MCF 10A (cell line): Measurements from ENCODE around the gene EYA3. TPM values are rescaled to one million over a fixed set of nuclear protein-coding genes. Genes with fewer than 3 reads are reported as not detected.
A peak's percentile ranks its signal among the peaks of the same experiment; 100 is the strongest.

Experiments
- BruUV-seq: library from RNA; stranded (reverse); fragments of 400-500 nt; replicated peaks from 2 replicates; lab custom pipeline; 2021; lab: Mats Ljungman, UMichigan
- CTCF ChIA-PET: fragments of 300-600 bp; sonication (Branson Sonifier 250); formaldehyde crosslinking; extraction: SDS; loops from one replicate; lab custom pipeline; 2021; ENCODE audit warnings: antibody characterized with exemption, inconsistent platforms; lab: Yijun Ruan, JAX
- POLR2A ChIA-PET: fragments of 300-600, 350-650 bp; sonication (Branson Sonifier 250); formaldehyde crosslinking; extraction: SDS; loops from one replicate; lab custom pipeline; 2020; ENCODE audit warnings: antibody characterized with exemption, inconsistent platforms; lab: Yijun Ruan, JAX
- DNase-seq: peaks from one replicate; pipeline ENCODE4 v3.0.0-alpha.2; 2018; ENCODE audit not compliant: unreplicated experiment
- H3K27ac Mint-ChIP-seq: one replicate; pipeline ENCODE4 v1.8.0; 2022; ENCODE audit warnings: mild to moderate bottlenecking, low read depth, mixed read lengths; ENCODE audit not compliant: unreplicated experiment
- H3K27me3 Mint-ChIP-seq: one replicate; pipeline ENCODE4 v1.8.0; 2022; ENCODE audit warnings: mixed read lengths; ENCODE audit not compliant: insufficient read depth, unreplicated experiment
- H3K36me3 Mint-ChIP-seq: one replicate; pipeline ENCODE4 v1.8.0; 2022; ENCODE audit warnings: mild to moderate bottlenecking, moderate library complexity, mixed read lengths; ENCODE audit not compliant: insufficient read depth, unreplicated experiment
- H3K4me1 Mint-ChIP-seq: one replicate; pipeline ENCODE4 v1.8.0; 2022; ENCODE audit warnings: mixed read lengths; ENCODE audit not compliant: insufficient read depth, unreplicated experiment
- H3K4me3 Mint-ChIP-seq: one replicate; pipeline ENCODE4 v1.8.0; 2022; ENCODE audit warnings: mild to moderate bottlenecking, moderate library complexity, mixed read lengths; ENCODE audit not compliant: unreplicated experiment
- H3K9me3 Mint-ChIP-seq: one replicate; pipeline ENCODE4 v1.8.0; 2022; ENCODE audit warnings: mixed read lengths; ENCODE audit not compliant: unreplicated experiment
- intact Hi-C: fragments of 100-400 bp; cut with micrococcal nuclease; formaldehyde crosslinking; loops from 2 replicates; pipeline ENCODE4 v1.14.1; 2022
- total RNA-seq: library from RNA; stranded (reverse); gene quantifications from 2 replicates; pipeline ENCODE4 v1.2.3, GENCODE V29; 2022
- TF ChIP-seq, protein P1 (sequence below): fragments of 200-600 bp; IDR thresholded peaks from one replicate; pipeline ENCODE4 v1.8.0; 2022; ENCODE audit warnings: antibody characterized with exemption, mild to moderate bottlenecking; ENCODE audit not compliant: unreplicated experiment

Gene EYA3
- total RNA-seq, 1 experiment from 2014 or later = 14.4 TPM

DNA sequence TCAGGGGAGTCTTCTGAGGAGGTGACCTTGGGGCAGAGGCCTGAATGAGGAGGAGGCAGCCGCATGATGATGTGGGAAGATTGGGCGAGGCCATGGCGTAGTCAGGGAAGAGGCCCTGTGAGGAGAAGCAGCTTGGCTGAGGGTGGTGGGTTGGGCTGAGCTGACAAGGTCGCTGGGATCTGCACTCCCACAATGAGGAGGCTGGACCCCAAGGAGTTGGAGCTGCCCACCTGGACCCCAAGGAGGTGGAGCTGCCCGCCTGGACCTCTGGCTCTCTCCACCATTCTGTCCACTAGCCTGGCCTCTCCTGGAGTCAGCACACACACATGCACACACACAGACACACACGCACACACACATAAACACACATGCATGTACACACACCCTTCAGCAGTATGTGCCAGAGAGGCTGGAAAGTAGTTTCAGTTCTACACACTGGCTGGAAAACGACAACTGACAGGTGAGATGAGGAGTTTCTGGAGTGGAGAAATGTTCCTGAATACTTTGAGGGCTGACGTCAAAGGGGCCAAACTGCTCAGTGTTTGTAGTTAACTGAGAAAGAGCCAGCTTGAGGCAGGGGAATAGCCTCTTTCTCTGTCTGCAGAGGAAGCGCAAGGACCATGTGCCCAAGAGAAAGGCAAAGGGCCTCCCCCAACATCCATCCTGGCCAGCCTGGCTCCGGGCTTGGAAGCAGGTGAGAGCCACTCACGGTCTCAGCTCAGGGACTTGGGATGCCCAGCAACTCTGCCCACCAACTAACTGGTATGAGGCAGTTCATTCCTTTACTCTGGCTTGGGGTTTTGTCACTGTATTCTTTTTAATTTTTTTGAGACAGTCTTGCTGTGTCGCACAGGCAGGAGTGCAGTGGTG is 146.5 kb downstream of the EYA3 start:
- intact Hi-C loops = no loop called here
- TF ChIP-seq, protein P1, sequence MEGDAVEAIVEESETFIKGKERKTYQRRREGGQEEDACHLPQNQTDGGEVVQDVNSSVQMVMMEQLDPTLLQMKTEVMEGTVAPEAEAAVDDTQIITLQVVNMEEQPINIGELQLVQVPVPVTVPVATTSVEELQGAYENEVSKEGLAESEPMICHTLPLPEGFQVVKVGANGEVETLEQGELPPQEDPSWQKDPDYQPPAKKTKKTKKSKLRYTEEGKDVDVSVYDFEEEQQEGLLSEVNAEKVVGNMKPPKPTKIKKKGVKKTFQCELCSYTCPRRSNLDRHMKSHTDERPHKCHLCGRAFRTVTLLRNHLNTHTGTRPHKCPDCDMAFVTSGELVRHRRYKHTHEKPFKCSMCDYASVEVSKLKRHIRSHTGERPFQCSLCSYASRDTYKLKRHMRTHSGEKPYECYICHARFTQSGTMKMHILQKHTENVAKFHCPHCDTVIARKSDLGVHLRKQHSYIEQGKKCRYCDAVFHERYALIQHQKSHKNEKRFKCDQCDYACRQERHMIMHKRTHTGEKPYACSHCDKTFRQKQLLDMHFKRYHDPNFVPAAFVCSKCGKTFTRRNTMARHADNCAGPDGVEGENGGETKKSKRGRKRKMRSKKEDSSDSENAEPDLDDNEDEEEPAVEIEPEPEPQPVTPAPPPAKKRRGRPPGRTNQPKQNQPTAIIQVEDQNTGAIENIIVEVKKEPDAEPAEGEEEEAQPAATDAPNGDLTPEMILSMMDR = no peak
- Mint-ChIP-seq H3K4me3 (no peak overlapping the region), H3K4me1 (no peaks in the 10 kb centered on the region), H3K9me3 (no peaks in the 10 kb centered on the region), H3K27ac (no peak overlapping the region), H3K36me3 (no peaks in the 10 kb centered on the region), H3K27me3 (no peaks in the 10 kb centered on the region)
- BruUV-seq = no TSS peak
- no peak for DNase-seq
- POLR2A ChIA-PET = interaction anchor here (0.6 to 1.0 kb wide), 2 partner anchors 19 to 60 kb away, joined by 3 read pairs; no protein-coding TSS in a partner anchor
- CTCF ChIA-PET = interaction anchor here (0.9 kb wide), 1 partner anchor 13 kb away, joined by 5 read pairs; no protein-coding TSS in a partner anchor

DNA sequence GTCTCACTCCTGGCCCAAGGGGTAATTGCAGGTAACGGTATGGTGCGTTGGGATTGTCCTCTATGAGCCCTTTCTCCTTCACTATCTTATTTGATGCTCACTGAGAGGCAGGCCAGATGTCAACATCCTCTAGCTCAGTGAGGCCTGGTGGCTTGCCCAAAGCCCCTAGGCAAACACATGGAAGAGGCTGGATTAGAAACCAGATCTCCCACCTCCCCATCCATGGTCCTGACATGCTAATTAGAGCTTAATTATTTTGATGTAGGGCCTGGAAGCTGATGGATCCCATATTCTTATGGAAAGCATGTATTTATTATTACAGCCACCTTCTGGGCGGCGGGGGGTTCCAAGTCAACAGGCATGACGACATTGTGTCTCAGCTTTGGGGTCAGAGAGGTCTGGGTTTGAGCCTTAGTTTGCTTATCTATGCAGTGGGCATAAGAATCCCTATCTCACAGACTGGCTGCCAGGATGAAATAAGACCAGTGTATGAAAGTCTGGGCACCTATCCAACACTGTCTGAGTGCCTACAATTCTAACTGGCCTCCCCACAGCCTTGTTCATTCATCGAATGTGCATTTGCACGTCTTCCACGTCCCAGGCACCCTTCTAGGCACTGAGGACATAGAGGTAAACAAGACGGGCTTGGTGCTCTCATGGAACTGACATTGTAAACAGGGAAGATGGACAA is 147.4 kb downstream of the EYA3 start:
- no peak for DNase-seq
- H3K27ac Mint-ChIP-seq = no peak overlapping the region

DNA sequence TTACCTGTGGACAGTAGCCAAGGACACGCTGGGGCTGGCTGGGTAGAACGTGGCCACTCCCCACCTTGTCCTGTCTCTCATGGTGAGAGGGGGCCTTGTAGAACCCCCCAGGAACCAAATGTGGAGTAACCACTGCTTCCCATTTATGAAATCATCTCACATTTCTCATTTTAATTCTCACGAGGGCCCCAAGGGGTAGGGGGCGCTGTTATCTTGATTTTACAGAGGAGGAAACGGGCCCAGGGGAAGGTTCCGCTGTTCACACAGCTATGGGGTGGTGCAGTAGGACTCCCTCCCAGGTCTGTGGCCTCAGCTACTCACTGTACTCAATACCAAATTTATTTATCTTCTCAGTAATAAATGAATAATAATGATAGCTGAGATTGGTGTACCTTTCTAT is 148.1 kb downstream of the EYA3 start:
- H3K4me3 Mint-ChIP-seq = no peak overlapping the region
- ChIA-PET CTCF (interaction anchor here (1.1 to 1.3 kb wide), 3 partner anchors 11 to 34 kb away, joined by 3 to 5 read pairs (median 4); no protein-coding TSS in a partner anchor), POLR2A (interaction anchor here (1.3 kb wide), 1 partner anchor 15 kb away, joined by 3 read pairs; no protein-coding TSS in a partner anchor)
- peaks cover 7% of the 10 kb centered on the region for H3K4me1 Mint-ChIP-seq
- no peak overlapping the region for H3K27ac Mint-ChIP-seq
- no peaks in the 10 kb centered on the region for H3K36me3 Mint-ChIP-seq
- no TSS peak for BruUV-seq
- no peaks in the 10 kb centered on the region for H3K27me3 Mint-ChIP-seq
- intact Hi-C loops = loop anchor here (1.0 kb wide), 1 partner anchor 39 kb away; no protein-coding TSS in a partner anchor
- H3K9me3 Mint-ChIP-seq = no peaks in the 10 kb centered on the region
- TF ChIP-seq, protein P1 = no peak
- DNase-seq = peak; percentile 46

More for the DNA sequence above, 147.4 kb downstream of the EYA3 start:
- no TSS peak for BruUV-seq
- TF ChIP-seq, protein P1 = no peak
- Mint-ChIP-seq H3K9me3 (no peaks in the 10 kb centered on the region), H3K4me3 (no peak overlapping the region), H3K4me1 (no peaks in the 10 kb centered on the region), H3K36me3 (no peaks in the 10 kb centered on the region), H3K27me3 (no peaks in the 10 kb centered on the region)
- POLR2A ChIA-PET = interaction anchor here (0.6 to 1.3 kb wide), 3 partner anchors 16 to 59 kb away, joined by 3 read pairs; no protein-coding TSS in a partner anchor
- CTCF ChIA-PET = interaction anchor here (1.2 to 1.3 kb wide), 2 partner anchors 10 to 34 kb away, joined by 3 to 5 read pairs; no protein-coding TSS in a partner anchor
- intact Hi-C loops = loop anchor here (1.0 kb wide), 1 partner anchor 38 kb away; no protein-coding TSS in a partner anchor
